ENCODE data around the gene CEP164.
"Not testable (repeated sequence)": the region's sequence is repeated elsewhere in the genome, so short reads cannot be mapped to it uniquely, and the experiment has no call there.

Gene CEP164

GRCh38 chr11:117396970-117397369 is 69.3 kb downstream of the CEP164 start:
- no peak for DNase-seq (ENCODE audit: low spot score)

GRCh38 chr11:117398618-117399017 is 71.0 kb downstream of the CEP164 start:
- DNase-seq (ENCODE audit: low spot score) = not testable (repeated sequence)

- not testable (repeated sequence) for DNase-seq (ENCODE audit: low spot score)
Measured at GRCh38 chr11:117399100-117399840, 71.6 kb downstream of the CEP164 start.

GRCh38 chr11:117405898-117406297 is 78.2 kb downstream of the CEP164 start:
- DNase-seq (ENCODE audit: low spot score) = not testable (repeated sequence)

DNA sequence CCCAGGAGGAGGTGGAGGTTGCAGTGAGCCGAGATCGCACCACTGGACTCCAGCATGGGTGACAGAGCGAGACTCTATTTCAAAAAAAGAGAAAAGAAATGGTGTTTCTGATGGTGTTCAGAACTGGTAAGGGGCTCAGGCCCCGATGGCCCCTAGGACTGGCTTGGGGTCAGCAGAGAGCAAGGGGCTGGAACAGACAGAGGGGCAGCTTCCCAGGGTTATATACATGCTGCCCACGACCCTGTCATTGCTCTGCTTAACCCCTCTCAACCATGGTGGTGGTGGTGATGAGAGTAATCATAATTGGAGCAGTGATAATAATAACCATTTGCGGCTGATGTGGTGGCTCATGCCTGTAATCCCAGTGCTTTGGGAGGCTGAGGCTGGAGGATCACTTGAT is 79.4 kb downstream of the CEP164 start:
- DNase-seq (ENCODE audit: low spot score) = no peak

- DNase-seq (ENCODE audit: low spot score) = no peak
Measured at GRCh38 chr11:117408356-117408755, 80.7 kb downstream of the CEP164 start.

DNA sequence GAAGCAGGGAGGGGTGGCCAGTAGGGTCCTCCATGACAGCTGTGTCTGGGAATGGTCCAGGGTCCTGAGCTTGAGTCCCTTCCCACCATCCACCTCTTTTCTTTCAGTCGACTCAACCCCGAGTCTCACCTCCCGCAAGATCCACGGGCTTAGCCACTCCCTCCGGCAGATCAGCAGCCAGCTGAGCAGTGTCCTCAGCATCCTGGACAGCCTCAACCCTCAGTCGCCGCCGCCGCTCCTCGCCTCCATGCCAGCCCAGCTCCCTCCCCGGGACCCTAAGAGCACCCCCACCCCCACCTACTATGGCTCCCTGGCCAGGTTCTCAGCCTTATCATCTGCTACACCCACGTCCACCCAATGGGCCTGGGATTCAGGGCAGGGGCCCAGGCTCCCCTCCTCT is 81.9 kb downstream of the CEP164 start:
- DNase-seq (ENCODE audit: low spot score) = no peak

DNA sequence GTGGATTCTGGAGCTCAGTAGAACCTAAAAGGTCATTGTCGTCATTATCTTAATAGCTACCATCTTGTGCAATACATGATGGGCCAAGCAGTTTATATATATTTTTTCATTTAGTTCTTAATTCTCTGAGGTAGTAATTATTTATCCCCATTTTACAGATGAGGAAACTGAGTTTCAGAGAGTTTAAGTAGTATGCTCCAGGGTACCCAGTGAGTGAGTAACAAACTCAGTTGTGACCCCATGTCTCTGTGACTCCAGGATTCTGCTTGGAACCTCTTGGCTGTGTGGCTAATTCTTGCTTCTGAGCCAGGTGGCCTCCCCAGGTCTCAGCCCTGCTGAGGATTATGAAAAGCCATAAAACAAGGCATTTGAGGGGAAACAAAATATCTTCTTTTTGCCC is 82.6 kb downstream of the CEP164 start:
- no peak for DNase-seq (ENCODE audit: low spot score)

DNA sequence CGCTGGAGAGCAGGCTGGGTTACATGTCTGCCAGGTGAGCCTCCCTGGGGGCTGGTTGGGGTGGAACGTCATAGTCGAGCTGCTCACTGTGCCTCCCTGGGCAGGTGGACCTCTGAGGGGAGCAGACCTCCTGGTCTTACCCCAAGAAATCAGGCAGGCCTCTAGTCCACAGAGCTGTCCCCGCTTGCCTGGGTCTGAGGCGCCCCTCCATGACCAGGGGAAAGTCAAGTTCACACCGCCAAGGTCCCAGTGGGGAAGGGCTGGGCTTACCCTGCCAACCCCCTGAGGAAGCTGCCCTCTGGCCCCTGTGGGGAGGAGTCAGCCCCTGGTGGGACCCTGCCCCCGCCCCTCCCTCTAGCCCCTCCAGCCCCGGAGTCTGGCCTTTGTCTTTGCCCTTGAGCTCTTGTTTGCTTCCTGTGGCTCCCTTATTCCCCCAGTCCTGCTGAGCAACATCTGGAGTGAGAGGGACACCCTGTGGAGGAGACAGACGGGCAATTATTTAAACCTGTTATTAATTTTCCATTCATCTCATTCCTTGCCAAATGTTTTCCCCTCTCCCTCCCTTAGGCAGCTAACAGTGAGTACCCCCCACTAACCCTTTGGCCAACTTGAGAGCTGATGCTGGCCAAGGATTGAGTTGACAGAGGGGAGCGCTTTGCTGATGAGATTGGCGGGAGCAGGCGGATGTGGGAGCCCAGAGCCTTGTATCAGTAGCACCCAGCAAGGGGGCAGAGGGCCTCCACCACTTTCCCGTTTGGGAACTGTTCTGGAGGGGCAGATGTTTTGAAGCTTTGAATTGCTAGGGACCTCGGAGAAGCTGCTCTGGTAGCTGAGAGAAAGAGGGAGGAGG is 83.4 kb downstream of the CEP164 start:
- DNase-seq (ENCODE audit: low spot score) = no peak

DNA sequence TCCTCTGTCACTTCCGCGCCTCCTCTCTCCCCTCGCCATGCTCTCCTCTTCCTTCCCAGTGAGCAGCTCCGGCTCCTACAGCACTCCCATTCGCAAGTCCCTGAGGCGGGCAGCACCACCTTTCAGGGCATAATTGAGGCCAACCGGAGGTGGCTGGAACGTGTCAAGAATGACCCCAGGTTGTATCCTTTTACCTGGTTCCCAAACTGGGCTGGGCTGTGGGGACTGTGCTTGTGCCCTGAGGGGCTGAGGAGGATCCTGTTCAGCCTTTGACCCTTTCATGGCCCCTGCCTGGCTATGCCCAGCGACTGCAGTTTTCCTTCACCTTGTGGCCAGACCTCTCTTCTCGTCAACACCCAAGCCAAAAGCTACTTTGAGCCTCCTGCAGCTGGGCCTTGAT is 84.1 kb downstream of the CEP164 start:
- DNase-seq (ENCODE audit: low spot score) = no peak

GRCh38 chr11:117412176-117412575 is 84.5 kb downstream of the CEP164 start:
- no peak for DNase-seq (ENCODE audit: low spot score)

GRCh38 chr11:117412653-117413275 is 85.1 kb downstream of the CEP164 start:
- DNase-seq (ENCODE audit: low spot score) = no peak

DNA sequence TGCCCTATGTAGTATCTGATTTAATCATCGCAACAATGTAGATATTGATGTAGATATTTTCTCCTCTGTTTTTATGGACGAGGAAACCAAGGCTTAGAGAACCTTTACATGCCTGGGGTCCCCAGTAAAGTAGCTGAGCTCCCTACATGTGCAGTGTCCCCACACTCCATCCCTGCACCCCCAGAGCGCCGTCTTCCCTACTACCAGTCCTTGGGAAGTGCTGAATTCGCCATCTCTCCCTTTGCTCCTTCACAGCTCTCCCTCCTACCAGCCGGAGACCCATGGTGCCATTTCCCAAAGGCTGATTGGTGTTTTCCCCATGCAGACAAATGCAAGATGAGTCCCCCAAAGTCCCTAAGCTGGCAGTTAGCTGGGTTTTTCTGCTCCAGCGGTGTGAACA is 86.0 kb downstream of the CEP164 start:
- no peak for DNase-seq (ENCODE audit: low spot score)

GRCh38 chr11:117414724-117415123 is 87.1 kb downstream of the CEP164 start:
- no peak for DNase-seq (ENCODE audit: low spot score)

DNA sequence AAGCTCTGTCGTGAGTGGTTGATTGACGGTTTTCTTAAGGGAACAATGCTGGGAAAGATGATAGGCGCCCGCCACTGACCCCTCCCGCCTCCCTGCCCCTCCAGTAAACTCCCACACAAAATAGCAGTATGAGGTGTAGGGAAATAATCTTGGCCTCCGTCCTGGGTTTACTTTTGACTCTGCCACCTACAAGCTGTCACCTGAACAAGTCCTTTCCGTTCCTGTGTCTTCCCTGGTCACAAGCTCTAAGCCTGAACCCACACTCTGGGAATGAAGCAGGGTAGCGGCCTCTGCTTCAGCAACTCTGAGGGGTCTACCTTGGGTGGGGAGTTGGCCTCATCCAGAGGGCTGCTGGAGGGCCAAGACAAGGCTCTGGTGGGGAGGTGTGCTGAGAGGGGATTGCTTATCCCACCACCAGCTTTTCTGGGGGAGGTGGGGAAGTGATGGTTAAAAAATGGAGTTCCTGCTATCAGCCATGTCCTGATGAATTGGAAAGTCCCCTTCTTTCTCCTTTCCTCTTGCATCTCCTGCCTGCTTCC is 87.8 kb downstream of the CEP164 start:
- no peak for DNase-seq (ENCODE audit: low spot score)

DNA sequence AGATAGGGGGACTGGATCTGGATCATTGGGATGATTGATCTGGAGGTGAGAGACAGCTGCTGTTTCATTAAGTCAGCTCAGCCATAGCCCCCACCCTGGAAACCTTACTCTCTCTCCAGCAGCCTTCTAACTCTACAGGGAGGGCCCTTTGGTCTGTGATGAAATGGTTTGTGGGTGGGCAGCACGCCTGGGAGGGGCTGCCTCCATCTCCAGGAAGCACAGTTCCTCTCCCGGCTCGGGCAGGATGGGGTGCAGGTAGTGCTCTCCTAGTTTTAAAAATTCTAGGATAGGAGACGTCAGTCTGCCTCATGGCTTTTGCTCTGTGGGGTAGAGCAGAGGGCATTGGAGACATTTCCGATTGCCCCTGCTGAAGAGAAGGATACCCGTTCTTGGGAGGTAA is 89.7 kb downstream of the CEP164 start:
- no peak for DNase-seq (ENCODE audit: low spot score)

DNA sequence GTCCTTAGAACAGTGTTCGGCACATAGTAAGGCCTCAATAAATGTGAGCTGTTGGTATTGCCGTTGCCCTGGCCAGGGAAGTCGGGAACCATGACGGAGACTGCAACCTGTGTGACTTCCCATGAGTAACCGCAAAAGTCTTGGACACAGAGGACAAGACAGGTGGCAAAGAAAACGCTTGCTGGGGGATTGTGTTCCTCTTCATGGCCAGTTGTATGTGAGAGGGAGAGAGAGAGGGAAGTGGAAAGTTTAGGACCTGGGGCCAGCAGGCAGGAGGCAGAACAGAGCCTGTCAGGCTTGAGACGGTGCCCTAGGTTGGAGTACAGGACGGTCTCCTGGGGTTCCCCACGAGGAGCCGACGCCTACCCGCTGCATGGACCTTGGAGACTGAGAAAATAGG is 90.2 kb downstream of the CEP164 start:
- no peak for DNase-seq (ENCODE audit: low spot score)

DNA sequence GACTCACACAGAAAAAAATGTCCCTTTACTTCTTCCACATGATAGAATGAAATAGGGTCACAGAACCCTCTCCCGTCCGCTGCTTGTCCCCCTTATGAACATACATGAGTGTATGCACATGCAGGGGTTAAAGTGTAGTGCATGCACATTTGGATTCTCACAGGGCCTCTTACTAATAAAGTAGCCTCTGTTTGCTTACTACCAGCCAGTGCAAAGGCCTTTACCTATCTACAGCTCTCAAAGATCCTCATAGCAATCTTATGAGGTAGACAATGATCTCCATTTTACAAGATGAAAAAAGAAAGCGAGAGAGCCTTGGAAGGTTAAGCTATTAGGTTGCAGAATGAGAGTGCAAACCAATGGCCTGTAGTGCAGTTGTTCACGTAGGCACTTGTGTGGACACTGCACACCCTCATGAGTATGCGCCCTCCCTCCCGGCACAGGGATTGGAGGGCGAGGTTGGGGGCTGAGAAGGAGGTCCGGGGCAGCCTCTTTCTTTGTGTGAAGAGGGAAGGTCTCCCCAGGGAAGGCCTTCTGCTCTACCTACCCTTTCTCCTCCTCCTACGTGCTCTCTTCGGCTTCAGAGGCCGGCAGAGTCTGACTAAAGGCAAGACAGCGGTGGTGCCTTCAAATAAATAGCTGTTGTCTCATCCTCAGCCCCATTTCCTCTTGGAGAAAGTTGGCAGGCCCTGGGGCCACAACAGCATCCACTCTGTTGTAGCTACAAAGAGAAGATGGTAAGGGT is 91.3 kb downstream of the CEP164 start:
- DNase-seq (ENCODE audit: low spot score) = no peak

- peak; percentile 66 for DNase-seq (ENCODE audit: low spot score)
Measured at GRCh38 chr11:117419482-117420142, 92.0 kb downstream of the CEP164 start.

- no peak for DNase-seq (ENCODE audit: low spot score)
Measured at GRCh38 chr11:117420143-117420485, 92.5 kb downstream of the CEP164 start.

DNA sequence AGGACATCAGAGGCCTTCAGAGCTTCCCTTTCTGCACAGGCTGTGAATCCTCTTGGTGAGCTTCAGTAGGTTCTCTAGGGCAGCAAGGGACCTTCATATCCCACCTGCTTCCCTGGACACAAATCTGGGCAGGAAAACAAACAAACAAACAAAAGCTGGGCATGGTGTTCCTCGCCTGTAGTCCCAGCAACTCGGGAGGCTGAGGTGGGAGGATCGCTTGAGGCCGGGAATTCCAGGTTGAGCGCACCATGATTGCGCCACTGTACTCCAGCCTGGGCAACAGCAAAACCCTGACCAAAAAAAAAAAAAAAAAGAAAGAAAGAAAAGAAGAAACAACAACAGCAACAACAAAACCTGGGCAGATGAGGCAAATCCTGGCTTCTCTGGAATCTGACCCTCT is 92.9 kb downstream of the CEP164 start:
- DNase-seq (ENCODE audit: low spot score) = no peak

DNA sequence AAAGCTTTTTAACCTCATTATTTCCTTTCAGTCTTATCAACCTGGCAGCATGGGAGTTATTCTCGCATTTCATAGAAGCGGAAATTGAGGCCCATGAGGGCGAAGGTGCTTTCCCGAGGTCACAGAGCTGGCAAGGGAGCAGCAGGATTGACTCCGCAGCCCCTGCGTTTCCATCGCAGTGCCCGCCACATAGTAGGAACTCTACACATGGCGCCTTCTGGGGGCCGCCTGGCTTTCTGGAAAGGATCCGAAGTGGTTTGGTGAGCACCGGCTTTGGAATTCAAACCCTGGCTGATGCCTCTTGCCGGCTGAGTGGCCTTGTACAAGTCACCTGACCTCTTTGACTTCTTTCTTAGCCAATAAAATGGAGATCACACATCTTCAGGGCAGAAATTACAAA is 93.4 kb downstream of the CEP164 start:
- DNase-seq (ENCODE audit: low spot score) = no peak
